ENCODE results near the gene COG4. TPM values are rescaled to one million over a fixed set of nuclear protein-coding genes. Genes with fewer than 3 reads are reported as not detected.

The COG4 gene
- total RNA-seq, 1 experiment from 2014 or later: 45.4 TPM

GRCh38 chr16:70482624-70483023 is 40.7 kb downstream of the COG4 start:
- TF ChIP-seq SIN3A (IDR thresholded peaks at IDR 0.05; ENCODE audit: borderline replicate concordance, insufficient read depth, low read depth, low read length): no peak
- TF ChIP-seq CTCF (IDR thresholded peaks at IDR 0.05): no peak
- TF ChIP-seq TCF7L2 (IDR thresholded peaks at IDR 0.05; ENCODE audit: low read depth, low read length): no peak
- no peak for TF ChIP-seq POLR2AphosphoS5 (IDR thresholded peaks at IDR 0.05; ENCODE audit: low read depth, low read length)
- no peak for TF ChIP-seq REST (IDR thresholded peaks at IDR 0.05; ENCODE audit: insufficient read depth in 1 of 2, low read depth in 2 of 2, low read length in 1 of 2)
- intact Hi-C loops (cut with micrococcal nuclease; ENCODE audit: unreplicated experiment) (no loop called here), in situ Hi-C loops (cut with HindIII; ENCODE audit: low pct_unique_long_range_greater_than_20kb, low sequenced_read_pairs) (no loop called here)
- no TSS peak for BruUV-seq (replicated peaks)
- H3K4me1 ChIP-seq (ENCODE audit: control insufficient read depth, insufficient read depth, low read length): no peaks in the 10 kb centered on the region
- DNase-seq (ENCODE audit: low read depth, low spot score) (no peak), ATAC-seq (peak; percentile 33; the same call in 1 of the 2 replicates)
- CTCF ChIA-PET: no interaction called here
- H3K36me3 ChIP-seq (ENCODE audit: control insufficient read depth, insufficient read depth, low read length): no peaks in the 10 kb centered on the region
- H3K9me3 ChIP-seq (ENCODE audit: control insufficient read depth, insufficient read depth, low read depth, low read length): no peaks in the 10 kb centered on the region
- POLR2A ChIA-PET: no interaction called here
- no peak overlapping the region for H3K27ac ChIP-seq (ENCODE audit: low read length)
- no peak overlapping the region for H3K4me3 ChIP-seq (ENCODE audit: low read depth in 2 of 2, low read length in 2 of 2)
- no peaks in the 10 kb centered on the region for H3K27me3 ChIP-seq (ENCODE audit: control insufficient read depth, insufficient read depth, low read length)

GRCh38 chr16:70481929-70482536 is 41.3 kb downstream of the COG4 start:
- CTCF ChIA-PET: no interaction called here
- no peaks in the 10 kb centered on the region for H3K9me3 ChIP-seq (ENCODE audit: control insufficient read depth, insufficient read depth, low read depth, low read length)
- no TSS peak for BruUV-seq (replicated peaks)
- in situ Hi-C loops (cut with HindIII; ENCODE audit: low pct_unique_long_range_greater_than_20kb, low sequenced_read_pairs) (no loop called here), intact Hi-C loops (cut with micrococcal nuclease; ENCODE audit: unreplicated experiment) (no loop called here)
- H3K27me3 ChIP-seq (ENCODE audit: control insufficient read depth, insufficient read depth, low read length): no peaks in the 10 kb centered on the region
- no peak overlapping the region for H3K27ac ChIP-seq (ENCODE audit: low read length)
- H3K36me3 ChIP-seq (ENCODE audit: control insufficient read depth, insufficient read depth, low read length): no peaks in the 10 kb centered on the region
- DNase-seq (ENCODE audit: low read depth, low spot score) (no peak), ATAC-seq (peak; percentile 20; the same call in 1 of the 2 replicates)
- H3K4me1 ChIP-seq (ENCODE audit: control insufficient read depth, insufficient read depth, low read length): peaks cover 3% of the 10 kb centered on the region
- H3K4me3 ChIP-seq (ENCODE audit: low read depth in 2 of 2, low read length in 2 of 2): no peak overlapping the region
- POLR2A ChIA-PET: no interaction called here
- TF ChIP-seq SIN3A (IDR thresholded peaks at IDR 0.05; ENCODE audit: borderline replicate concordance, insufficient read depth, low read depth, low read length) (no peak), TCF7L2 (IDR thresholded peaks at IDR 0.05; ENCODE audit: low read depth, low read length) (no peak), POLR2AphosphoS5 (IDR thresholded peaks at IDR 0.05; ENCODE audit: low read depth, low read length) (no peak), CTCF (IDR thresholded peaks at IDR 0.05) (no peak), REST (IDR thresholded peaks at IDR 0.05; ENCODE audit: insufficient read depth in 1 of 2, low read depth in 2 of 2, low read length in 1 of 2) (no peak)
